ENCODE data around the gene PLCD4. TPM values are rescaled to one million over a fixed set of nuclear protein-coding genes. Genes with fewer than 3 reads are reported as not detected.

The PLCD4 gene
- total and polyA plus RNA-seq, 5 donors from 2014 or later: 0.12 to 0.54 (median 0.16) TPM; not detected in 2

DNA sequence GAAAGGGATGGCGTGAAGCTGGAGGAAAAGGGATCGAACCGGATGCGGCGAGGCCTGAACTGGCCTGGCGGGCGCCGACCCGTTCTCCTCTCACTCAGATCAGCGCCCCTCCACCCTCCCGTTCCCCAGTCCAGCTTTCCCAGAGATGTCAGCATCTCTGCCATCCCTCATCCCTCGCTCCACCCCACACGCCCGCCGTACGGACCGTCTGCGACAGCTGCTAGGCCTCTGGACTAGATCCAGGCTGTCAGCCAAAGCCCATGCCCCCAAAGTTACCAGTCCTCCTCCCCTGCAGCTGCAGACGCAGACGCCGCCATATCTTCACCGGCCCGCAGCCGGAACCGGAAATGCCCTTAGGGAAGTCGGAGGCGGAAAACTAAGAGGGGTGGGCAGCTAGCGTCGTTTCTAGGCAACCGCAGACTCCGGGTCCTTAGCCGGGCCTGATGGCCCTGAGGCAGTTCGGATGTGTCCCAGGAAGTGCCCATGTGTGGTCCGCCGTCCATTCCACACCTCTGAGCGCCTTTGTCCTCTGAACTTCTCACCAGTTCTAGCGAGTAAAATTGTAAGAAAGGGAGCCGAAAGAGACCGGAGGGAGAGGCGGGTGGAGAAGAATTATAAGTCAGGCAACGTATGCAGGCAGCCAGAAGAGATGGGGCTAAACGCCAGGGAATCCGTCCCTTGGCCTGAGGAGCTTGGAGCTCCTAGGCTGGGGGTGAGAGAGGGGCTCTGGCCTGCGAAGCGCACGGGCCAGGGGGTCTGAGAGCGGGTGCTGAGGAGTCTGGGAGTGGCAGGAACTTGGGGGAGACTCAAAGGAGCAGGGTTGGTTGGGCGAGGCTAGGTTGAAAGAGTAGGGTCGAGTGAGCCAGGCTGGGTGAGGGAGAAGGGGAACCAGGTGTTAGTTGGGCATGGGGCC, 64.2 kb downstream of the PLCD4 start, which contains the start of the genes RNF25 and STK36:
Gene RNF25 (minus strand): TSS at position 349 of the 913 bp plus-strand sequence. CDS start 32 bp downstream, at position 317.
Gene STK36 (plus strand): TSS at position 433 of the 913 bp plus-strand sequence. CDS start 744 bp downstream, outside the sequence.
- ATAC-seq (ENCODE audit: low read depth in 2 of 2) (peak; percentile 94 to 95), DNase-seq (peak; percentile 76 to 91 (median 82))
- Mint-ChIP-seq H3K9me3 (no peaks in the 10 kb centered on the region), H3K4me3 (peak within 1 kb of the TSS; percentile 96 to 99 (median 98)), H3K27me3 (no peaks in the 10 kb centered on the region), H3K4me1 (peaks cover 4 to 23% (median 16%) of the 10 kb centered on the region in 4 donors), H3K27ac (peak within 1 kb of the TSS; percentile 96 to 98 (median 98)), H3K36me3 (peaks cover 10% of the 10 kb centered on the region)
- Histone ChIP-seq H3K36me3 (ENCODE audit: control insufficient read depth, insufficient read depth, low read length) (peaks cover 16% of the 10 kb centered on the region), H3K4me1 (ENCODE audit: control insufficient read depth, insufficient read depth, low read length, poor library complexity, severe bottlenecking) (peaks cover 17% of the 10 kb centered on the region), H3K27me3 (ENCODE audit: control insufficient read depth, insufficient read depth, low read length) (no peaks in the 10 kb centered on the region), H3K9me3 (ENCODE audit: control insufficient read depth in 2 of 2, low read length in 2 of 2) (no peaks in the 10 kb centered on the region), H3K27ac (ENCODE audit: insufficient read depth, low read length, poor library complexity, severe bottlenecking) (peak within 1 kb of the TSS; percentile 79), H3K4me3 (ENCODE audit: low read depth, low read length) (peak within 1 kb of the TSS; percentile 90)

- Histone ChIP-seq H3K27me3 (ENCODE audit: control insufficient read depth, insufficient read depth, low read length) (no peaks in the 10 kb centered on the region), H3K9me3 (ENCODE audit: control insufficient read depth in 2 of 2, low read length in 2 of 2) (no peaks in the 10 kb centered on the region), H3K27ac (ENCODE audit: insufficient read depth, low read length, poor library complexity, severe bottlenecking) (no peak overlapping the region), H3K4me3 (ENCODE audit: low read depth, low read length) (no peak overlapping the region), H3K4me1 (ENCODE audit: control insufficient read depth, insufficient read depth, low read length, poor library complexity, severe bottlenecking) (no peaks in the 10 kb centered on the region), H3K36me3 (ENCODE audit: control insufficient read depth, insufficient read depth, low read length) (no peaks in the 10 kb centered on the region)
- no peaks in the 10 kb centered on the region for H3K27me3 Mint-ChIP-seq
- no peak for DNase-seq
- H3K4me3 Mint-ChIP-seq: peak overlapping the region in 2 of 4 donors; percentile 3 to 14
- H3K4me1 Mint-ChIP-seq: no peaks in the 10 kb centered on the region
- ATAC-seq (ENCODE audit: low read depth in 2 of 2): no peak
- no peaks in the 10 kb centered on the region for H3K9me3 Mint-ChIP-seq
- peaks cover 10% of the 10 kb centered on the region for H3K36me3 Mint-ChIP-seq
- H3K27ac Mint-ChIP-seq: no peak overlapping the region
These were observed 71.4 kb downstream of the PLCD4 start for GRCh38 chr2:218679119-218679518.

GRCh38 chr2:218680061-218680460, 72.4 kb downstream of the PLCD4 start:
- no peak overlapping the region for H3K4me3 Mint-ChIP-seq
- H3K9me3 Mint-ChIP-seq: no peaks in the 10 kb centered on the region
- no peaks in the 10 kb centered on the region for H3K27me3 Mint-ChIP-seq
- no peak overlapping the region for H3K27ac ChIP-seq (ENCODE audit: insufficient read depth, low read length, poor library complexity, severe bottlenecking)
- H3K4me1 ChIP-seq (ENCODE audit: control insufficient read depth, insufficient read depth, low read length, poor library complexity, severe bottlenecking): no peaks in the 10 kb centered on the region
- H3K27me3 ChIP-seq (ENCODE audit: control insufficient read depth, insufficient read depth, low read length): no peaks in the 10 kb centered on the region
- H3K4me1 Mint-ChIP-seq: no peaks in the 10 kb centered on the region
- peaks cover 10% of the 10 kb centered on the region for H3K36me3 Mint-ChIP-seq
- H3K27ac Mint-ChIP-seq: no peak overlapping the region
- no peak for ATAC-seq (ENCODE audit: low read depth in 2 of 2)
- DNase-seq: no peak
- no peaks in the 10 kb centered on the region for H3K9me3 ChIP-seq (ENCODE audit: control insufficient read depth in 2 of 2, low read length in 2 of 2)
- H3K36me3 ChIP-seq (ENCODE audit: control insufficient read depth, insufficient read depth, low read length): no peaks in the 10 kb centered on the region
- no peak overlapping the region for H3K4me3 ChIP-seq (ENCODE audit: low read depth, low read length)

Other genes starting within 250 kb of the PLCD4 start
- 0.54 TPM for gene SLC11A1, start 225.6 kb upstream of the PLCD4 start, total RNA-seq
- gene SLC11A1, start 225.6 kb upstream of the PLCD4 start, polyA plus RNA-seq: 1 to 10 TPM in 1 of 4 donors, under 1 TPM in 3; 0.47 to 1.4 (median 0.87) TPM
- gene CTDSP1, start 208.0 kb upstream of the PLCD4 start, total RNA-seq: 146 TPM
- gene CTDSP1, start 208.0 kb upstream of the PLCD4 start, polyA plus RNA-seq: 10 to 100 TPM; 18.8 to 29.4 (median 25.0) TPM
- gene VIL1, start 188.8 kb upstream of the PLCD4 start, total RNA-seq: 2.1 TPM
- gene VIL1, start 188.8 kb upstream of the PLCD4 start, polyA plus RNA-seq: under 1 TPM in 3 of 4 donors, not detected in 1; 0.08 to 0.28 (median 0.09) TPM
- 30.7 TPM for gene USP37, start 39.5 kb upstream of the PLCD4 start, total RNA-seq
- 10 to 100 TPM in 3 of 4 donors, 1 to 10 TPM in 1; 9.9 to 12.0 (median 11.7) TPM for gene USP37, start 39.5 kb upstream of the PLCD4 start, polyA plus RNA-seq
- 61.0 TPM for gene CNOT9, start 39.1 kb upstream of the PLCD4 start, total RNA-seq
- 10 to 100 TPM; 15.1 to 27.0 (median 22.3) TPM for gene CNOT9, start 39.1 kb upstream of the PLCD4 start, polyA plus RNA-seq
- 48.8 TPM for gene ZNF142, start 51.7 kb downstream of the PLCD4 start, total RNA-seq
- gene ZNF142, start 51.7 kb downstream of the PLCD4 start, polyA plus RNA-seq: 1 to 10 TPM; 5.6 to 8.7 (median 6.4) TPM
- 25.3 TPM for gene BCS1L, start 51.8 kb downstream of the PLCD4 start, total RNA-seq
- 10 to 100 TPM; 11.7 to 15.3 (median 14.3) TPM for gene BCS1L, start 51.8 kb downstream of the PLCD4 start, polyA plus RNA-seq
- 19.5 TPM for gene RNF25, start 64.1 kb downstream of the PLCD4 start, total RNA-seq
- 10 to 100 TPM; 20.0 to 25.6 (median 22.7) TPM for gene RNF25, start 64.1 kb downstream of the PLCD4 start, polyA plus RNA-seq
- gene STK36, start 64.2 kb downstream of the PLCD4 start, total RNA-seq: 10.5 TPM
- 1 to 10 TPM; 1.8 to 3.7 (median 2.6) TPM for gene STK36, start 64.2 kb downstream of the PLCD4 start, polyA plus RNA-seq
- gene TTLL4, start 102.9 kb downstream of the PLCD4 start, total RNA-seq: 19.0 TPM
- gene TTLL4, start 102.9 kb downstream of the PLCD4 start, polyA plus RNA-seq: 1 to 10 TPM; 4.1 to 6.7 (median 4.8) TPM
- gene CYP27A1, start 174.2 kb downstream of the PLCD4 start, total RNA-seq: not detected
- under 1 TPM in 1 of 4 donors, not detected in 3; 0.13 TPM for gene CYP27A1, start 174.2 kb downstream of the PLCD4 start, polyA plus RNA-seq
- gene PRKAG3, start 223.9 kb downstream of the PLCD4 start, total RNA-seq: not detected
- gene PRKAG3, start 223.9 kb downstream of the PLCD4 start, polyA plus RNA-seq: not detected

Measured in CD4-positive, CD25-positive, alpha-beta regulatory T cell (primary cell).